Prostate gland (tissue), 2 donors: ENCODE results near the gene LRFN4. TPM values are rescaled to one million over a fixed set of nuclear protein-coding genes. Genes with fewer than 3 reads are reported as not detected.

Experiments used
- DNase-seq: peaks from one replicate; pipeline ENCODE4 v3.0.0-alpha.2; 2019; ENCODE audit warnings: low spot score
- H3K27ac ChIP-seq, 2 donors: fragments of 200-600 bp; sonication (generic); 2 replicates each; pipeline ENCODE4 v1.5.1; 2017 to 2019
- H3K27me3 ChIP-seq: fragments of 200-600 bp; sonication (generic); replicated peaks from 2 replicates; pipeline ENCODE4 v1.5.1; 2019; ENCODE audit not compliant: insufficient read depth
- H3K36me3 ChIP-seq, 2 donors: fragments of 200-600 bp; sonication (generic); 1 replicate in 1 of 2; 2 replicates in 1 of 2; pipeline versions ENCODE4 v1.5.1 to v1.8.1; 2017 to 2019
- H3K4me1 ChIP-seq: fragments of 200-600 bp; sonication (generic); replicated peaks from 2 replicates; pipeline ENCODE4 v1.5.1; 2019
- H3K4me3 ChIP-seq, 2 donors: fragments of 200-600 bp; sonication (generic); 2 replicates each; pipeline ENCODE4 v1.5.1; 2017 to 2019
- H3K9me3 ChIP-seq: fragments of 200-600 bp; sonication (generic); 2 replicates; pipeline ENCODE4 v1.5.1; 2017
- CTCF ChIP-seq, 4 experiments: fragments of 200-600 bp in 2 of 4; fragments of 450-650 bp in 2 of 4; sonication (generic) in 2 of 4; IDR thresholded peaks; 1 replicate in 3 of 4; 2 replicates in 1 of 4; pipeline ENCODE4 v1.5.1; 2016 to 2019; ENCODE audit warnings: antibody characterized with exemption in 4 of 4, mild to moderate bottlenecking in 2 of 4, moderate library complexity in 2 of 4
- POLR2A ChIP-seq: fragments of 450-650 bp; IDR thresholded peaks from one replicate; pipeline ENCODE4 v1.6.1; 2016; ENCODE audit warnings: antibody characterized with exemption, mild to moderate bottlenecking
- POLR2AphosphoS5 ChIP-seq: sonication (generic); formaldehyde crosslinking; IDR thresholded peaks from one replicate; pipeline ENCODE4 v1.6.1; 2017; ENCODE audit warnings: antibody characterized with exemption
- WGBS: methylation state at CpG from one replicate; pipeline ENCODE4 v1.1.5; 2018; 5-methylcytosine and 5-hydroxymethylcytosine counted together
- intact Hi-C: fragments of 100-400 bp; cut with DNase I; formaldehyde crosslinking; loops from one replicate; pipeline ENCODE4 v1.14.2; 2022
- total RNA-seq, 2 donors: library from RNA; depleted of rRNA; stranded (reverse); fragments of >200 nt; gene quantifications; one replicate each; pipeline ENCODE4 v1.1.0, GENCODE V29; 2016

The LRFN4 gene
- total RNA-seq, 2 donors from 2014 or later: 6.6 to 17.3 TPM

GRCh38 chr11:66815646-66816045 is 41.2 kb upstream of the LRFN4 start:
- no peak for DNase-seq
- no peaks in the 10 kb centered on the region for H3K4me1 ChIP-seq
- H3K4me3 ChIP-seq: no peak overlapping the region
- H3K36me3 ChIP-seq: no peaks in the 10 kb centered on the region
- no peak overlapping the region for H3K27ac ChIP-seq
- intact Hi-C loops: no loop called here
- WGBS: 54% methylated on average over 1 of the region's 1 CpG
- H3K9me3 ChIP-seq: no peaks in the 10 kb centered on the region
- no peak for TF ChIP-seq CTCF (IDR thresholded peaks at IDR 0.05)
- no peak for TF ChIP-seq POLR2A
- TF ChIP-seq POLR2AphosphoS5: no peak
- H3K27me3 ChIP-seq: no peaks in the 10 kb centered on the region

GRCh38 chr11:66818231-66818955 is 38.5 kb upstream of the LRFN4 start:
- TF ChIP-seq CTCF (IDR thresholded peaks at IDR 0.05) (no peak), POLR2AphosphoS5 (no peak), POLR2A (no peak)
- H3K27ac ChIP-seq: no peak overlapping the region
- no peaks in the 10 kb centered on the region for H3K9me3 ChIP-seq
- H3K36me3 ChIP-seq: no peaks in the 10 kb centered on the region
- DNase-seq: no peak
- no peak overlapping the region for H3K4me3 ChIP-seq
- H3K27me3 ChIP-seq: no peaks in the 10 kb centered on the region
- intact Hi-C loops: no loop called here
- 82% methylated on average over 3 of the region's 3 CpGs for WGBS
- no peaks in the 10 kb centered on the region for H3K4me1 ChIP-seq

- DNase-seq: no peak
- Histone ChIP-seq H3K27ac (no peak overlapping the region), H3K4me3 (no peak overlapping the region), H3K36me3 (no peaks in the 10 kb centered on the region), H3K9me3 (no peaks in the 10 kb centered on the region), H3K27me3 (no peaks in the 10 kb centered on the region), H3K4me1 (no peaks in the 10 kb centered on the region)
- 82% methylated on average over 3 of the region's 3 CpGs for WGBS
- intact Hi-C loops: no loop called here
- TF ChIP-seq CTCF (IDR thresholded peaks at IDR 0.05): no peak
- TF ChIP-seq POLR2AphosphoS5: no peak
- no peak for TF ChIP-seq POLR2A
Observed at GRCh38 chr11:66820381-66820780, 36.5 kb upstream of the LRFN4 start.

DNA sequence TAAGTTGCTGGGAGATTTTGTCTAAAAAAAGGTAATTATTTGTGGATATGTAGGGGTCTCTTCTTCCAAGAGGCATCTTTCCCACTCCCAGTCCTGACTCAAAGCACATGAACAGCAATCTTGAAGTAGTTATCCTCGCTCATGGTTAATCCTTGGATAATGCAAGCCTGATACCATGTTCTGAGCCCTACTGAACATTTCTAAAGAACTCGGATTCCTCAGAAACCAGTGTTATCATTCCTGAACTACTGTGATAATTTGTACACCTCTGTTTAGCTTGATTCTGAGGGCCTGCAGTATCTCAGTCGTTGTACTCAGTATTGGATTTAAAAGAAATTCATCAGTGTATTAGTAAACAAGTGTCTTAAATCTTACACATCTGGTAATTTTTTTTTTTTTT is 36.0 kb upstream of the LRFN4 start:
- no peak for DNase-seq
- 84% methylated on average over 3 of the region's 3 CpGs for WGBS

More for the DNA sequence above, 36.0 kb upstream of the LRFN4 start:
- TF ChIP-seq POLR2AphosphoS5: no peak
- no peak for TF ChIP-seq POLR2A
- TF ChIP-seq CTCF (IDR thresholded peaks at IDR 0.05): no peak
- Histone ChIP-seq H3K27ac (no peak overlapping the region), H3K9me3 (no peaks in the 10 kb centered on the region), H3K27me3 (no peaks in the 10 kb centered on the region), H3K4me1 (no peaks in the 10 kb centered on the region), H3K4me3 (no peak overlapping the region), H3K36me3 (no peaks in the 10 kb centered on the region)
- intact Hi-C loops: no loop called here
